ENCODE results near the gene SNRPF. TPM values are rescaled to one million over a fixed set of nuclear protein-coding genes. Genes with fewer than 3 reads are reported as not detected.

SNRPF gene
- total and polyA plus RNA-seq, 2 donors (not counting 1 experiment from before 2014, with no cell fraction given) = 14.2 to 25.0 TPM

DNA sequence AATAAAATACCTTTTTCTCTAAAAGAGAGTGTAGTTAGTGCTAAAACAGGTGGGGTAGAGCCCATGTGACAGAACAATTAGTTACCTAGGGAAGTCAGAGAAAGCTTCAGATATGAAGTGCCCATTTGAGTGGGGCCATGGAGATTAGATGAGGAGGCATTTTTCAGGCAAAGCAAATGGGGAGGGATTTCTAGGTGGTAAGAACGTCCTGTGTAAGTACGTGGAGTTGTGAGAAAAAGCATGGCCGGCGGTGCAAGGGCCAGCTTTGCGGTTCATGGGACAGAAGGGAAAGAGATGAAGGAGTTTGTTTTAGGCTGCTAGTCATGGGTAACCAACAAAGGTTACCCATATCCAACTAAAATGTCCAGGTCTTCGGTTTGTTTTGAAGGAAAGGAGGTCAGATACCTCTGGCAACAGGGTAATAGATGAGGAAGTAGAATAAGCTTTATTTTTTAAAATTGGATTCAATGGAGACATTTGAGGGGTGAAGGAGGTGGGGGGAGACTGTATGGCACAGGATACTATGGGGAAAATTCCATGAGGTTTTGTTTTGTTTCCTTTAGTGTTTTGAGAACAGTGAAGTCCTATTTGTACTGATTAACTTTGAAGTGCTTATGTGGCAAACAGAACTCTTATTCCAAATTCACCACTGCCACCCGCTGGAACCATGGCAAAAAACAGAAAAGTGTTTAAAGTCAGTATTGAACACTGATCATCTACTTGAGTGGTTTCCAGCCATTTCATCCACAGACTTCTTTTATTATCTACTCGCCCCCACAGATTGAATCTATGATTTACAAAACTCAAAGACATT, 10.0 kb upstream of the SNRPF start:
- Histone ChIP-seq H4K20me1 (ENCODE audit: control insufficient read depth, extremely low read depth, insufficient read depth, low read length) (no peaks in the 10 kb centered on the region), H3K4me1 (ENCODE audit: control insufficient read depth, extremely low read depth, insufficient read depth, low read length) (no peaks in the 10 kb centered on the region), H3K36me3 (ENCODE audit: control insufficient read depth, insufficient read depth, low read length) (no peaks in the 10 kb centered on the region), H3K27ac (ENCODE audit: insufficient read depth, low read length) (no peak overlapping the region), H3K4me3 (replicated peaks in 1 of 4; ENCODE audit: control extremely low read depth in 1 of 4, insufficient read depth in 1 of 4, low read depth in 3 of 4, low read length in 4 of 4) (no peak overlapping the region), H3K9me3 (ENCODE audit: control insufficient read depth, insufficient read depth, low read depth, low read length) (no peaks in the 10 kb centered on the region), H3K27me3 (ENCODE audit: control insufficient read depth, insufficient read depth, low read length) (peaks cover 16% of the 10 kb centered on the region), H3K9ac (ENCODE audit: insufficient read depth, low read length) (no peak overlapping the region), H2AFZ (ENCODE audit: low read length) (no peak overlapping the region), H3K4me2 (ENCODE audit: extremely low read depth, insufficient read depth, low read length) (no peak overlapping the region), H3K79me2 (ENCODE audit: control insufficient read depth, insufficient read depth, low read length) (no peaks in the 10 kb centered on the region)
- TF ChIP-seq EZH2 (IDR thresholded peaks at IDR 0.05; ENCODE audit: low read length, missing control alignments) = no peak
- TF ChIP-seq, protein P1, sequence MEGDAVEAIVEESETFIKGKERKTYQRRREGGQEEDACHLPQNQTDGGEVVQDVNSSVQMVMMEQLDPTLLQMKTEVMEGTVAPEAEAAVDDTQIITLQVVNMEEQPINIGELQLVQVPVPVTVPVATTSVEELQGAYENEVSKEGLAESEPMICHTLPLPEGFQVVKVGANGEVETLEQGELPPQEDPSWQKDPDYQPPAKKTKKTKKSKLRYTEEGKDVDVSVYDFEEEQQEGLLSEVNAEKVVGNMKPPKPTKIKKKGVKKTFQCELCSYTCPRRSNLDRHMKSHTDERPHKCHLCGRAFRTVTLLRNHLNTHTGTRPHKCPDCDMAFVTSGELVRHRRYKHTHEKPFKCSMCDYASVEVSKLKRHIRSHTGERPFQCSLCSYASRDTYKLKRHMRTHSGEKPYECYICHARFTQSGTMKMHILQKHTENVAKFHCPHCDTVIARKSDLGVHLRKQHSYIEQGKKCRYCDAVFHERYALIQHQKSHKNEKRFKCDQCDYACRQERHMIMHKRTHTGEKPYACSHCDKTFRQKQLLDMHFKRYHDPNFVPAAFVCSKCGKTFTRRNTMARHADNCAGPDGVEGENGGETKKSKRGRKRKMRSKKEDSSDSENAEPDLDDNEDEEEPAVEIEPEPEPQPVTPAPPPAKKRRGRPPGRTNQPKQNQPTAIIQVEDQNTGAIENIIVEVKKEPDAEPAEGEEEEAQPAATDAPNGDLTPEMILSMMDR (conservative IDR thresholded peaks at IDR 0.05 in 1 of 2, IDR thresholded peaks at IDR 0.05 in 1 of 2; ENCODE audit: low read depth in 1 of 2, low read length in 2 of 2) = peak; percentile 23 to 30
- DNase-seq (ENCODE audit: low read depth in 2 of 2) = peak; percentile 29 to 51

DNA sequence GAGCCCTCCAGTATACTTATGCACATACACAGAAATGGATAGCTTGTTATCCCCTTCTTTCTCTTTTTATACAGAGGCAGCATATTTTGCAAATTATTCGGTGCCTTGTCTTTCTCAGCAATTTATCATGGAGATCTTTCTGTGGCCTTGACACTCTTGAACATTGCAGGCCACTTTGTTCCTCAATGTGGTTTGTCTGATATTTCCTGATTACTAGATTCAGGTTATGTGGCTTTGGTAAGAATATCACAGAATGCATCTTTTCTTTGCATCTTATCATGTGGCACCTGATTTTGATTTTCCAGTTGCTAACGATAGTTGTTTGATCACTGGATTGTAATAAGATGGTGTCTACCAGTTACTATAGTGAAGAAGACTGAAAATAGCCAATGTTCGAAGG, 7.1 kb upstream of the SNRPF start:
- Histone ChIP-seq H2AFZ (ENCODE audit: low read length) (no peak overlapping the region), H3K27me3 (ENCODE audit: control insufficient read depth, insufficient read depth, low read length) (peaks cover 9% of the 10 kb centered on the region), H3K9me3 (ENCODE audit: control insufficient read depth, insufficient read depth, low read depth, low read length) (no peaks in the 10 kb centered on the region), H3K36me3 (ENCODE audit: control insufficient read depth, insufficient read depth, low read length) (no peaks in the 10 kb centered on the region), H3K4me2 (ENCODE audit: extremely low read depth, insufficient read depth, low read length) (no peak overlapping the region), H3K9ac (ENCODE audit: insufficient read depth, low read length) (no peak overlapping the region), H3K4me3 (replicated peaks in 1 of 4; ENCODE audit: control extremely low read depth in 1 of 4, insufficient read depth in 1 of 4, low read depth in 3 of 4, low read length in 4 of 4) (no peak overlapping the region), H3K79me2 (ENCODE audit: control insufficient read depth, insufficient read depth, low read length) (no peaks in the 10 kb centered on the region), H3K4me1 (ENCODE audit: control insufficient read depth, extremely low read depth, insufficient read depth, low read length) (no peaks in the 10 kb centered on the region), H3K27ac (ENCODE audit: insufficient read depth, low read length) (no peak overlapping the region), H4K20me1 (ENCODE audit: control insufficient read depth, extremely low read depth, insufficient read depth, low read length) (no peaks in the 10 kb centered on the region)
- no peak for TF ChIP-seq EZH2 (IDR thresholded peaks at IDR 0.05; ENCODE audit: low read length, missing control alignments)
- TF ChIP-seq, protein P1 (conservative IDR thresholded peaks at IDR 0.05 in 1 of 2, IDR thresholded peaks at IDR 0.05 in 1 of 2; ENCODE audit: low read depth in 1 of 2, low read length in 2 of 2) = no peak
- DNase-seq (ENCODE audit: low read depth in 2 of 2) = no peak

DNA sequence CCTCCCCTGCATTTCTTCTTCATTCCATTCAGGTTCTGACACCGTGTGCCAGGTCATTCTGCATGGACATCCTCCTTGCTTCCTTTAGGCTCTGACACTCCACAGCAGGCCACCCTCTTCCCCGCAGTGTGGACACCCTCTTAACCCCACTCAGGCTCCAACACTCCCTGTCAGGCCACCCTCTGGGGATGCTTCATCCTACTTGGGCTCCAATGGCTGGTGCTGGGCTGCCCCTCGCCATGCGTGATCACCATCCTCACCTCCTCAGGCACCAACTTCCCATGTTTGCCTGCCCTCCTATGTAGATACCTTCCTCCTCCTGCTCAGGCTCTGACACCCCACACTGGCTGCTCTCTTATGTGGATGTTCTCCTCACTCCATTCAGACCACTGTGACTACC, 6.6 kb upstream of the SNRPF start:
- no peaks in the 10 kb centered on the region for H3K79me2 ChIP-seq (ENCODE audit: control insufficient read depth, insufficient read depth, low read length)
- no peaks in the 10 kb centered on the region for H4K20me1 ChIP-seq (ENCODE audit: control insufficient read depth, extremely low read depth, insufficient read depth, low read length)
- H3K4me3 ChIP-seq (replicated peaks in 1 of 4; ENCODE audit: control extremely low read depth in 1 of 4, insufficient read depth in 1 of 4, low read depth in 3 of 4, low read length in 4 of 4) = no peak overlapping the region
- H3K9me3 ChIP-seq (ENCODE audit: control insufficient read depth, insufficient read depth, low read depth, low read length) = no peaks in the 10 kb centered on the region
- peaks cover 9% of the 10 kb centered on the region for H3K27me3 ChIP-seq (ENCODE audit: control insufficient read depth, insufficient read depth, low read length)
- H2AFZ ChIP-seq (ENCODE audit: low read length) = no peak overlapping the region
- H3K27ac ChIP-seq (ENCODE audit: insufficient read depth, low read length) = no peak overlapping the region
- DNase-seq (ENCODE audit: low read depth in 2 of 2) = no peak
- no peak overlapping the region for H3K4me2 ChIP-seq (ENCODE audit: extremely low read depth, insufficient read depth, low read length)
- no peak overlapping the region for H3K9ac ChIP-seq (ENCODE audit: insufficient read depth, low read length)
- H3K4me1 ChIP-seq (ENCODE audit: control insufficient read depth, extremely low read depth, insufficient read depth, low read length) = no peaks in the 10 kb centered on the region
- no peaks in the 10 kb centered on the region for H3K36me3 ChIP-seq (ENCODE audit: control insufficient read depth, insufficient read depth, low read length)
- TF ChIP-seq EZH2 (IDR thresholded peaks at IDR 0.05; ENCODE audit: low read length, missing control alignments) = no peak
- TF ChIP-seq, protein P1 (conservative IDR thresholded peaks at IDR 0.05 in 1 of 2, IDR thresholded peaks at IDR 0.05 in 1 of 2; ENCODE audit: low read depth in 1 of 2, low read length in 2 of 2) = no peak
